Measurements from ENCODE around the gene PLAC1.

The PLAC1 gene

GRCh38 chrX:134537179-134537955 lies 120.9 kb downstream of the PLAC1 start:
- no peak for TF ChIP-seq REST (IDR thresholded peaks at IDR 0.05; ENCODE audit: insufficient replicate concordance, low read depth)
- no peak for TF ChIP-seq GABPA (IDR thresholded peaks at IDR 0.05; ENCODE audit: low read depth)
- no peak for TF ChIP-seq CTCF (IDR thresholded peaks at IDR 0.05; ENCODE audit: insufficient read depth, low read length)
- no peak for TF ChIP-seq SPI1 (IDR thresholded peaks at IDR 0.05; ENCODE audit: borderline replicate concordance, low read depth)
- H3K4me3 ChIP-seq (replicated peaks; ENCODE audit: insufficient read depth, low read length) = no peak overlapping the region
- H3K27me3 ChIP-seq (ENCODE audit: insufficient read depth, poor library complexity, severe bottlenecking) = no peaks in the 10 kb centered on the region
- no peak overlapping the region for H3K27ac ChIP-seq (replicated peaks)
- DNase-seq (ENCODE audit: low read depth in 1 of 2, low spot score in 1 of 2) = no peak

- DNase-seq (ENCODE audit: low read depth in 1 of 2, low spot score in 1 of 2) = no peak
- no peaks in the 10 kb centered on the region for H3K27me3 ChIP-seq (ENCODE audit: insufficient read depth, poor library complexity, severe bottlenecking)
These were observed 124.3 kb downstream of the PLAC1 start for GRCh38 chrX:134533952-134534351.

More at GRCh38 chrX:134533952-134534351, 124.3 kb downstream of the PLAC1 start:
- Histone ChIP-seq H3K27ac (replicated peaks) (no peak overlapping the region), H3K4me3 (replicated peaks; ENCODE audit: insufficient read depth, low read length) (no peak overlapping the region)
- TF ChIP-seq POLR2AphosphoS5 (IDR thresholded peaks at IDR 0.05; ENCODE audit: low read depth) (no peak), GABPA (IDR thresholded peaks at IDR 0.05; ENCODE audit: low read depth) (no peak), SPI1 (IDR thresholded peaks at IDR 0.05; ENCODE audit: borderline replicate concordance, low read depth) (no peak), REST (IDR thresholded peaks at IDR 0.05; ENCODE audit: insufficient replicate concordance, low read depth) (no peak), CTCF (IDR thresholded peaks at IDR 0.05; ENCODE audit: insufficient read depth, low read length) (no peak)
